Progenitor cell of endocrine pancreas (in vitro differentiated cells): ENCODE measurements around the gene CYB561. TPM values are rescaled to one million over a fixed set of nuclear protein-coding genes. Genes with fewer than 3 reads are reported as not detected.
A peak's percentile ranks its signal among the peaks of the same experiment; 100 is the strongest.

ENCODE experiments used
- DNase-seq: peaks from one replicate; pipeline ENCODE4 v3.0.0; 2021; ENCODE audit warnings: low spot score; ENCODE audit not compliant: unreplicated experiment
- H3K27ac Mint-ChIP-seq: 2 replicates; pipeline ENCODE4 v1.8.0; 2021; ENCODE audit warnings: mild to moderate bottlenecking, moderate library complexity, mixed read lengths
- H3K27me3 Mint-ChIP-seq: 2 replicates; pipeline ENCODE4 v1.8.0; 2021; ENCODE audit warnings: mixed read lengths
- H3K36me3 Mint-ChIP-seq: 2 replicates; pipeline ENCODE4 v1.8.0; 2022; ENCODE audit warnings: mixed read lengths; ENCODE audit not compliant: insufficient read depth
- H3K4me1 Mint-ChIP-seq: 2 replicates; pipeline ENCODE4 v1.8.0; 2021; ENCODE audit warnings: low read depth, mixed read lengths
- H3K4me3 Mint-ChIP-seq: 2 replicates; pipeline ENCODE4 v1.8.0; 2021; ENCODE audit warnings: low read depth, mild to moderate bottlenecking, moderate library complexity, mixed read lengths
- H3K9me3 Mint-ChIP-seq: 2 replicates; pipeline ENCODE4 v1.8.0; 2021; ENCODE audit warnings: low read depth, mixed read lengths
- CTCF ChIP-seq: fragments of 200-600 bp; sonication (generic); IDR thresholded peaks from one replicate; pipeline ENCODE4 v1.5.0; 2021; ENCODE audit warnings: antibody characterized with exemption, mild to moderate bottlenecking; ENCODE audit not compliant: unreplicated experiment
- total RNA-seq: library from RNA; stranded (reverse); gene quantifications from 2 replicates; pipeline ENCODE4 v1.2.1, GENCODE V29; 2021

CYB561 gene
- total RNA-seq, 1 donor from 2014 or later = 34.5 TPM

GRCh38 chr17:63426041-63426916, 19.8 kb downstream of the CYB561 start:
- no peak for TF ChIP-seq CTCF
- Mint-ChIP-seq H3K4me3 (no peak overlapping the region), H3K27me3 (peaks cover 8% of the 10 kb centered on the region), H3K9me3 (no peaks in the 10 kb centered on the region), H3K27ac (no peak overlapping the region), H3K4me1 (peaks cover 15% of the 10 kb centered on the region), H3K36me3 (peaks cover 2% of the 10 kb centered on the region)
- no peak for DNase-seq

GRCh38 chr17:63425483-63425882, 20.6 kb downstream of the CYB561 start:
- DNase-seq = peak; percentile 59
- peaks cover 8% of the 10 kb centered on the region for H3K27me3 Mint-ChIP-seq
- peaks cover 13% of the 10 kb centered on the region for H3K4me1 Mint-ChIP-seq
- H3K27ac Mint-ChIP-seq = no peak overlapping the region
- peaks cover 3% of the 10 kb centered on the region for H3K36me3 Mint-ChIP-seq
- H3K9me3 Mint-ChIP-seq = no peaks in the 10 kb centered on the region
- H3K4me3 Mint-ChIP-seq = no peak overlapping the region
- peak; percentile 98 for TF ChIP-seq CTCF

GRCh38 chr17:63423963-63424362, 22.1 kb downstream of the CYB561 start:
- no peak for TF ChIP-seq CTCF
- Mint-ChIP-seq H3K9me3 (no peaks in the 10 kb centered on the region), H3K27me3 (peaks cover 8% of the 10 kb centered on the region), H3K36me3 (peaks cover 7% of the 10 kb centered on the region), H3K4me3 (no peak overlapping the region), H3K4me1 (peaks cover 9% of the 10 kb centered on the region), H3K27ac (no peak overlapping the region)
- no peak for DNase-seq

- Mint-ChIP-seq H3K4me3 (no peak overlapping the region), H3K27me3 (peaks cover 8% of the 10 kb centered on the region), H3K27ac (no peak overlapping the region), H3K4me1 (peaks cover 7% of the 10 kb centered on the region), H3K9me3 (no peaks in the 10 kb centered on the region), H3K36me3 (peaks cover 7% of the 10 kb centered on the region)
- no peak for TF ChIP-seq CTCF
- no peak for DNase-seq
Observed at GRCh38 chr17:63423251-63423950, 22.7 kb downstream of the CYB561 start.
